GM12874 (cell line): ENCODE results near the gene PSPH.

Experiments used
- TF ChIP-seq, protein P1 (sequence below): IDR thresholded peaks from 2 replicates; pipeline ENCODE4 v1.5.1; 2011; ENCODE audit warnings: low read depth, mild to moderate bottlenecking, control low read depth, low read length, moderate library complexity; ENCODE audit not compliant: insufficient read depth

The PSPH gene

GRCh38 chr7:56040730-56041129, 10.5 kb downstream of the PSPH start:
- TF ChIP-seq, protein P1, sequence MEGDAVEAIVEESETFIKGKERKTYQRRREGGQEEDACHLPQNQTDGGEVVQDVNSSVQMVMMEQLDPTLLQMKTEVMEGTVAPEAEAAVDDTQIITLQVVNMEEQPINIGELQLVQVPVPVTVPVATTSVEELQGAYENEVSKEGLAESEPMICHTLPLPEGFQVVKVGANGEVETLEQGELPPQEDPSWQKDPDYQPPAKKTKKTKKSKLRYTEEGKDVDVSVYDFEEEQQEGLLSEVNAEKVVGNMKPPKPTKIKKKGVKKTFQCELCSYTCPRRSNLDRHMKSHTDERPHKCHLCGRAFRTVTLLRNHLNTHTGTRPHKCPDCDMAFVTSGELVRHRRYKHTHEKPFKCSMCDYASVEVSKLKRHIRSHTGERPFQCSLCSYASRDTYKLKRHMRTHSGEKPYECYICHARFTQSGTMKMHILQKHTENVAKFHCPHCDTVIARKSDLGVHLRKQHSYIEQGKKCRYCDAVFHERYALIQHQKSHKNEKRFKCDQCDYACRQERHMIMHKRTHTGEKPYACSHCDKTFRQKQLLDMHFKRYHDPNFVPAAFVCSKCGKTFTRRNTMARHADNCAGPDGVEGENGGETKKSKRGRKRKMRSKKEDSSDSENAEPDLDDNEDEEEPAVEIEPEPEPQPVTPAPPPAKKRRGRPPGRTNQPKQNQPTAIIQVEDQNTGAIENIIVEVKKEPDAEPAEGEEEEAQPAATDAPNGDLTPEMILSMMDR = no peak

DNA sequence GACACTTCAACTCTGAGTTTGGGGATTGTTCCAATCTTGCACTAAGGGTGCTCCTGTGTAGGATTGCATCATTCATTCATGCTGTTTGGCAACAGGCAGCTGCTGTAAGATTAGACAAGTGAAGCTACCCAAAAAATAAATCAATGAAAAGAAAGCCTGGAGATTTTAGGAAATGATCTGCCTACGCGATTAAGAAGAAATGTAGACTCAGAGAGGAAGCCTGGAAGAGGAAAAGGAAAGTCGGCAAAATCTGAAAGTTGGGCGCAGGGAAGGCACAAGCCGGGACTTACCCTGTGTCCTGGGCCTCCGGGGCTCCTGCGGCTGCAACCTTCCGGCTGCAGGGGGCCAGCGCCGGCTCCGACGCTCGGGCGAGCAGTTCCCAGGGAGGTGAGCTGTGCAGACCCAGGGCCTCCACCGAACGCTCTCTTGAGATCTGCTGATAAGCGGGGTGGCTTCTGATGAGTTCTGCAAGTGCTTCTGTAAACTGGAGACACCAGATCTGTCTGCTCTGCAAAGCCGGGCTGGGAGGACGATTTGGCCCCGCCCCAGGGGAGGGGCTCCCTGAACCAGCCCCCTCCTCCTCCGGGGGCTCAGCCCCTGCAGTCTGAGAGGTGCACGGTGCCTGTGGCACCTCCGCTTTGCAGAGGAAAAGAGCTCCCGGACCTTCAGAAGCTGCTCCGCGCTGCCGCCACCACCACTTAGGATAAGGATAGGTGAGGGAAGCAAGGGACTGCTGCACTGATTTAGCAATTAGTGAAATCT, 17.4 kb downstream of the PSPH start:
- TF ChIP-seq, protein P1 = peak; percentile 38

GRCh38 chr7:56030340-56030739, 20.9 kb downstream of the PSPH start:
- TF ChIP-seq, protein P1 = no peak

DNA sequence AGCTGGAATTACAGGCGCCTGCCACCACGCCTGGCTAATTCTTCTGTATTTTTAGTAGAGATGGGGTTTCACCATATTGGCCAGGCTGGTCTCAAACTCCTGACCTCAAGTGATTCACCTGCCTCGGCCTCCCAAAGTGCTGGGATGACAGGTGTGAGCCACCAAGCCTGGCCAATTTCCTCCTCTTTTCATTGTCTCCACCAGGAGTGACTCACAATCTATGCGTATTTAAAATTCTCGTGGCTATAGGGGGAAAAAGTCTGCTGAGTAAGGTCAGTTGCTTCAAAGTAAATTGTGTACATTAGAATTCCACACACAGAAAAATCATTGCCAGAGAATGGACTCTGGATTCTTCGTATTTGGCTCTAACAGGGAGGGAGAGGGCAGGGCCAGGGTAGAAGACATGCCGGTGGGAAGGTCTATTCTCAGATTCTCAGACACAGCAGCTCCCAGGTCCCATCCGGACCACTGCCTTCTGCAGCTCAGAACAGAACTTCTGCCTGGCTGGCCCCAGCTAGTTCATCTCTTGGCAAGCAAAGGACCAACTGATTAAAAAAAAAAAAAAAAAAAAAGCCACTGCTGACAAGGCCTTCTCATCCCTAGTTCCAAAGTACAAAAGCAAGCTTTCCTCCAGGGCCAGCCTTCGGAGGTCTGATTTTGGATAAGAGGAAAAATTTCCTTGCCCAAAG, 22.2 kb downstream of the PSPH start:
- TF ChIP-seq, protein P1 = no peak

DNA sequence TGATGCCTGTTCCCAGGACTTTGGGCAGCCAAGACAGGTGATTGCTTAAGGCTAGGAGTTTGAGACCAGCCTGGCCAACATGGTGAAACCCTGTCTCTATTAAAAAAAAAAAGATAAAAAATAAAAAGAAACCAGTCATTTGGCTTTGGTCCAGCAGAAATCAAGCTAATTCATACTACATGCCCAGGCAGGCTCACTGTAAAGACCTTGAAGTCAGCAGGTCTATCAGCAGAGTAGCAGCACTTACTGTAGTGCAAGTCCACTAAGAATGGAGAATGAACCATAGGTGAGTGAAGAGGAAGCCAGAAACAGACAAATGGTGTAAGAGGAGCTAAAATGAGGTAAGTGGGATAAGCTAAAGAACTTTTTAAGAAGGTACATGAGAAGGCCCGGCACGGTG, 24.7 kb downstream of the PSPH start:
- TF ChIP-seq, protein P1 = no peak

DNA sequence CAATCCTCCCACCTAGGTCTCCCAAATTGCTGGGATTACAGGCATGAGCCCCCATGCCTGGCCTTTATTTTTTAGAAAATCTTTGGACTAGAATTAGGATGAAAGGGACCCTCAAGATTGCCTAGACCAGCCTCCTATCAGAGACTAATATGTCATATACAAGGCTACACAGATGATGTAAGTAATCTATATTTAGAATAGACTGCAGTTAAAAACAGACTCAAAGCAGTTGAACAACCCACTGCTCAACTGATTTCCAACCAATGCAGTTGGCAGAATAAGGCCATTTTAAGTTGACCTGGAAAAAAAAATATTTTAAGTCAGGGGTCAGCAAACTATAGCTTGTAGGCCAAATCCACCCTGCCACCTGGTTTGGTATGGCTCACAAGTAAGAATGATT, 27.7 kb downstream of the PSPH start:
- TF ChIP-seq, protein P1 = no peak

GRCh38 chr7:56019501-56019900, 31.7 kb downstream of the PSPH start:
- TF ChIP-seq, protein P1 = no peak
